Right ventricle myocardium inferior (tissue), 1 donor: ENCODE results near the gene TMEM213. TPM values are rescaled to one million over a fixed set of nuclear protein-coding genes. Genes with fewer than 3 reads are reported as not detected.

ENCODE experiments used
- ATAC-seq: fragments of 200-7000 bp; cut with Tn5 transposase; one replicate; pipeline ENCODE4 v1.9.1; 2020; ENCODE audit warnings: mild to moderate bottlenecking, moderate library complexity
- DNase-seq: peaks from one replicate; pipeline ENCODE4 v3.0.0; 2021; ENCODE audit errors: missing footprints
- intact Hi-C: fragments of 100-400 bp; cut with DNase I; formaldehyde crosslinking; loops from one replicate; pipeline ENCODE4 v1.11.0; 2022
- total RNA-seq: library from RNA; stranded (reverse); fragmentation: NEBNext Ultra II Directional; extraction: Animal tissue kit (Norgen Biotek cat#: 25700); gene quantifications from one replicate; pipeline ENCODE4 v1.2.1, GENCODE V29; 2021
- donor health status: DM: no; HTN: yes; CAD: no; lungs with severe emphysema.

TMEM213 gene
- total RNA-seq, 1 donor from 2014 or later = not detected

DNA sequence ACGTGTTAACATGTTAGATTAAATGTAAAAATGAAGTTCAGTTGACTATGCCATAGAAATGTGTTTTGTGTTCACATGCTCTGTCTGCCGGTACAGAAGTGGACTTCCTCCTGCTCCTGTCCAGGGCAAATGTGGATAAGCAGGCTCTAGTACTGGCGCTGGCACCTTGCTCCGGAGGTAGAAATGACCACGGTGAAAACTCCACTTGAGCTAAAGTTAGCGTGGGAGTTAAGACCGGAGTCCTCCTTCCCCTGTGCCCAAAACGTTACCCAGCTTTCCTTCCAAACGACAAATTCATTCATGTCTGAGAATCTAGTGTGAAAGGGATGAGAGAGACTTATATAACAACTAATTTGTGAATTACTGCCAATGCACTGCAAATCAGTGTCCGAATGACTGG is 35.2 kb downstream of the TMEM213 start:
- intact Hi-C loops = no loop called here
- ATAC-seq = no peak
- no peak for DNase-seq

DNA sequence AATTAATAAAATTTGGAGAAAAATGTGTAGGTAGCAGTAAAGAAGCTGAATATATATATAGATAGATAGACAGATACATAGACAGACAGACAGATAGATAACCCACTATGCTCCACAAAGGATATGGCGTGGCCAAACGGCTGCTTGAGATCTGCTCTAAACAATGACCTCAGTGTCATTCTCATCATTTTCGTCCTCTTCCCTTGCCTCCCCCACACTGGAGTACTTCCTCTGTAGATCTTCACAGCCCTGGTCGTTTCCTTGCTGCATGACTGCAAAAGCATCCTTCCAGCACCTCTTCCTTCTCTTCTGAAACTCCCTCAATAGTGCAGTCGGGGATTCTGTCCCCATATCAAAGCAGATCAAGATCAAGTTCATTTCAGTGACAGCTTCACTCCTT is 35.8 kb downstream of the TMEM213 start:
- intact Hi-C loops = no loop called here
- ATAC-seq = no peak
- DNase-seq = no peak

DNA sequence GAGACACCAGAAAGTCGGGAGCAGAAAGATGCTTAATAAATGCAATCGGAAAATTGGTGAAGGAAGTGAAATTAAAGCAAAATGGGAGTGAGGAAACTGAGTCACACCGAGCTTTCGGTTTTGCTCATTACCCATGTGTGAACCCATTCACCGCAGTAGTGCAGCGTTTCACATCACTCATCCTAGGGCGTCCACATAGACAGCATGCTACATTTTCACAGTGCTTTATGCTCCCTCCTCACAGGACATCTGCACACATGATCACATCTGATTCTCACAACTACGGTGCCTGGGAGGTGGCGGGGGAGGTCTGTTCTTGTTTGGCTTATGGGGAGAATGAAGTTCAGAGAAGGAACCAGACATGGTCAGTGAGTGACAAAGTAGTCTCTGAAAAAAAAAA is 36.8 kb downstream of the TMEM213 start:
- DNase-seq (no peak), ATAC-seq (no peak)
- intact Hi-C loops = no loop called here

DNA sequence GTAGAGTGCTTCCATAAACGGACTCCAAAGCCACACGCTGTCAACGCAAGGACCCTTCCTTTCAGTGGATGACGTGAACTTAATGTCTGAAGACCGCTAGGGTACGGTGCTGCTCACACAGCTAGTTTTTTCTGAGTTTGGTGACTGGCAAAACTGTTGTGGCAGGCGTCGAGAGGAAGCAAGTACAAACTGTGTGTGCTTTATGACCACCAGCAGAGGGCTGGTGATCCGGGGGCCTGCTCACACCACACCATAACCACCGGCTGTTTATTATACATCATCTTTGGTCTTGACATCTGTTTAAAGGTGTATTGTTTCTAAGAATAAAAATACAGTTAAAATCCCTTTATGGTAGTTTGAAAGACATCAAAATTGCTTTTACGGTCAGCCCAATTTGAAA is 37.3 kb downstream of the TMEM213 start:
- no peak for DNase-seq
- no peak for ATAC-seq
- intact Hi-C loops = no loop called here

DNA sequence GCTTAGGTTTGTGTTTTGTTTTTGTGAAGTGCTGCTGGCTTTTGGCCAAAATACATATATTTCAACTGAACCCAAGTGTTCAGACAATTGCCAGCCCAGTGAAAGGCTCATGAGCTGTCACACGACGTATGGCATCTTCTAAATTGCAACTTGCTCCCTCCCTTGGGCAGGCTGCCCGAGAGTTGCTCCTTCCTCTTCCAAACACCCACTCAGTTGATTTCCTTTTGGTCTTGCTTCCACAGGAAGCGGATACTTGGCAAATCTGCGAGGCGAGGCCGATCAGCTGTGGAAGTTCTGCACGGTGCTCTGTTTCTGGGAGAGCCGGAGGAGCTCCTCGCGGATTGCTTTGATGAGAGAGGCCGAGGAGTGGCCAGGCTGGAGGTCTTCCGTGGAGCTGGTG is 39.8 kb downstream of the TMEM213 start:
- DNase-seq = no peak
- ATAC-seq = no peak
- intact Hi-C loops = no loop called here

DNA sequence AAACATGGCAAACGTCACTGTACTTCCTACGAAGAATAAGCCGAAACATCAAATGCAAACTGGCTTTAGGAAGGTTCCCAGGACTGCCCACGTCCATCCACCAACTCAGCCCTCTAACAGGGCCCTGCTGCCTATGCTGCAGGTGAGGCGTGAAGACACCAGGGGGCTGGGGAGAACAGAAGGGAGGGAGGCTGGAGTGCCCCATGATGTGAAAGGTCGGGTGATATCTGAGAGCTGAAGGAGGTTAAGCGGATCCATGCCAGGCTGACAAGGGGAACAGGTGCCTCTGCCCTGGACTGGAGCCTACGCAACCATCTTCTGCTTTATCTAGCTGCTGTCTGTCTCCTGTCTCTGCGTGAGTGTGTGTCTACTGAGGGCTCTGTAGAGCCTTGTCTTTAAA is 40.4 kb downstream of the TMEM213 start:
- intact Hi-C loops = no loop called here

DNA sequence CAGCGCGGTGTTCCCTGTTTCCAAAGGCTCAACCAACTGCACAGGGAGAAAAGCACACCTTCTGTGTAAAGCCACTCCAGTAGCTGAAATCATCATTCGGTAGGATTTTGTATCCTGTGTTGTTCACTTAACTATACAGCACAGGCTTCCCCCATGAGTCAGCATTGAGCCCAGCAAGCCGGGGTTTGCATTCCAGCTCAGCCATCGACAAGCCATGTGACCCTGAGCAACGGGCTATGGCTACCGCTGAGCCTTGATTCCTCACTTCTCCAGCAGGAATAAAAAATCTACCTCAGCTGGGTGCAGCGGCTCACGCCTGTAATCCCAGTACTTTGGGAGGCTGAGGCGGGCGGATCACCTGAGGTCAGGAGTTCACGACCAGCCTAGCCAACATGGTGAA is 44.3 kb downstream of the TMEM213 start:
- DNase-seq (no peak), ATAC-seq (no peak)
- intact Hi-C loops = no loop called here

More for the DNA sequence above, 40.4 kb downstream of the TMEM213 start:
- DNase-seq = no peak
- no peak for ATAC-seq

DNA sequence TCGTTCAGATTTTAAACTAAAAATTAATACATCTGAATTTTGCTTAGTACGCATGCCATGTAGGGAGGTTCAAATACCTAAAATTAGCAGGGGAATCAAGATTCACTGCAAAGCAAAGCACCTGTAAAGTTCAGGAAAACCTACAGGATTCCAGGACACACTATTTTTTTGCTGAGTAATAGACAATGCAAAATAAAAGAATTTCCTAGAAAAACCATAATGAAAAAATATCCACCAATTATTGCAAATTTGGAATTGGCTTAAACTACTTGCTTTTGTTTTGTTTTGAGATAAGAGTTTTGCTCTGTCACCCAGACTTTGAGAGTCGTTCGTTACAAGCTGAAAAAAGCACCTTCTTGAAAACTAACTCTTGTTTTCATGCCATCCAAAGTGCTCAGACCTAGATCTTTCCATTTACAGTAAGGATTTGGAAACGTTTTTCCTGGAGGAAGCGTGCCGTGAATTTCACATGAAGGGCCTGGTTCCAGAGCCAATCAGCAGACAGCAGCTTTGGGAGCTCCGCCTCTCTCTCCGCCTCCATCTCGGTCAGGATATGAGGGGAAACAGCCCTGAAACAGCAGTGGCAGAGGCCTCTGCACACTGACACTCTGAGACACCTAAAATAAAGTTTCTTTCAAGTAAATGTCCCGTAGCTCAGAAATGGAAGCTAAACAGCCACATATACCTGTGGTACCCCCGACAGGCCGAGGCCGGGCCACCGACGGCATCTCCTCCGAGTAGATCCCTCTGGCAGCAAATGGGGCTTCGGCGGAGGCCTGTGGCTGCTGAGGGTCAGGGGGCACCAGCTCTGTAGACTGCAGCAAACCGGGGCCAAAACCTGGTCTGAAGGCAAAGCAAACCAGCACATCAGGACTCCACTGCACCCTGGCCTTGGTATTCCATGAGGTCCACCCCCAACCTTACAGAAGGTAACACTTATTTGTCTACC is 46.1 kb downstream of the TMEM213 start:
- intact Hi-C loops = no loop called here
- ATAC-seq (no peak), DNase-seq (no peak)

DNA sequence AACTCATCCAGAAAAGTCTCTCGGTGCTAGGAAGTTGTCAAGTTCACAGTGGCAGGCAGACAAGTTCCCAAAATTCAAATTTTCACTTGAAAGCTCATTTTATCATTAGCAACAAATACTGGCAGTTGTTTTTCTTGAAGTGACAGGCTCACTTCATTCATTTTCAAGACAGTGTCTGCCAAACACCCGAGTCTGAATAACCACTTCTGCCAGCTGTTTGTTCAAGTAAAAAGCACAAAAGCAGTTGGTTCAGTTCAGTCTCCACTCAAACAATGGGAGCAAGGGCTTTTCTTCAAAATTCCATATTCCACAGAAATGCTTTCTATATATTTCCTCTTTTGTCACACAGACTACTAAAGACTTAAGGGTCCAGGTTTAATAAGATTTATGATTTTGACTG is 47.9 kb downstream of the TMEM213 start:
- DNase-seq = no peak
- ATAC-seq = no peak
- intact Hi-C loops = no loop called here

DNA sequence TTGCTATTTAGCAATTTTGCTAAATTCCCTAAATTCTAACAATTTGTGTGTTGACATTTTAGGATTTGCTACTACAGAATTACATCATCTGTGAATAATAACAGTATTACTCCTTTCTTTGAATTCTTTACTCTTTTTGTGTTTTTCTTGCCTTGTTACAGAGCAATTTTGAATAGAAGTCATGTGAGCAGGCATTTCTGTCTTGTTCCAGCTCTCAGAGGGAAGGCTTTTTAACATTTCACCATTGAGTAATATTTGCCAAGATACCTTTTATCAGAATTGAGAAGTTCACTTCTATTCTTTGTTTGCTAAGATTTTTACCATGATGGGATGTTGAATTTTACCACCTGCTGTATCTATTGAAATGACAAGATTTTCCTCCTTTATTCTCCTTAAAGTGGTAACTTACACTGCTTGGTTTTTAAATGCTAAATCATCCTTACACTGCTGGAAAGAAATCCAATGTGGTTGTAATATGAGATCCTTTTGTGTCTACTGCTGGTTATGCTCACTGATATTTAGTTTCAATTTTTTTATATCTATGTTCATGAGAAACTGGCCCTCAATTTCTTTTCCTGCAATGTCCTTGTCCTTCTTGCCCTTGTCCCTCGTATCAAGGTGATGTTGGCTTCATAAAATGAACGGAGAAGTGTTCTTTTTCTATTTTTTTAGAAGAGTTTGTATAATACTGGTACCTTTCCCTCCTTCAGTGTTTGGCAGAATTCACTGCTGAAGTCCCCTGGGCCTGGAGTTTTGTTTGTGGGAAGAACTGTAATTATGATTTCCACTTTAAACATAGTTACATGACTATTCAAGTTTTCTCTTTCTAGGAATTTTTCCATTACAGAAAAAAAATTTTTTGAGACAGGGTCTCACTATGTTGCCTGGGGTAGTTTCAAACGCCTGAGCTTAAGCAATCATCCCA is 50.5 kb downstream of the TMEM213 start:
- intact Hi-C loops = no loop called here
- ATAC-seq = no peak
- no peak for DNase-seq

DNA sequence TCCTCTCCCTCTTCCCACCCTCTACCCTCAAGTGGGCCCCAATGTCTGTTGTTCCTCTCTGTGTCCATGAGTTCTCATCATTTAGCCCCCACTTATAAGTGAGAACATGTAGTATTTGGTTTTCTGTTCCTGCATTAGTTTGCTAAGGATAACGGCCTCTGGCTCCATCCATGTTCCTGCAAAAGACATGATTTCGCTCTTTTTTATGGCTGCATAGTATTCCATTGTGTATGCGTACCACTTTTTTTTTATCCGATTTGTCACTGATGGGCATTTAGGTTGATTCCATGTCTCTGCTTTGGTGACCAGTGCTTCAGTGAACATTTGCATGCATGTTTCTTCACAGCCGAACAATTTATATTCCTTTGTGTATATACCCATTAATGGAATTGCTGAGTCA is 51.9 kb downstream of the TMEM213 start:
- no peak for ATAC-seq
- intact Hi-C loops = no loop called here

DNA sequence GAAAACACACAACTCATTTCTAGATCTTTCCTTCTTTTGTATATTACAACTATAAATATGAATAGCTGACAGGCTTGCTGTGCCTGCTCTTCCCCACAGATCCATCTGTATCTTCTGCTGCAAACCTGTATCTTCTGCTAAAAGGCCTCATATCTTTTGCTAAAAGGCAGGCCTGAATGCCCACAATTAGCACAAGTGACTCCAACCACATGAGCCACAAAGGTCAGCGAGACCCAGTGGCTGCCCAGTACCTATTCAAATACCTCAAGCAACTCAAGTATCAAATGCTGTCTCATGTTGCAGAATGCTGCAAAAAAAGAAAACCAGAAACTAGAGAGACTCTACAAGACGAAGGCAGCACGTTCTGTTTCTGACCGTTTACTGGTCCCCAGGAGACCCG is 54.7 kb downstream of the TMEM213 start:
- DNase-seq = no peak
- ATAC-seq = no peak
- intact Hi-C loops = no loop called here

More for the DNA sequence above, 51.9 kb downstream of the TMEM213 start:
- DNase-seq = no peak

DNA sequence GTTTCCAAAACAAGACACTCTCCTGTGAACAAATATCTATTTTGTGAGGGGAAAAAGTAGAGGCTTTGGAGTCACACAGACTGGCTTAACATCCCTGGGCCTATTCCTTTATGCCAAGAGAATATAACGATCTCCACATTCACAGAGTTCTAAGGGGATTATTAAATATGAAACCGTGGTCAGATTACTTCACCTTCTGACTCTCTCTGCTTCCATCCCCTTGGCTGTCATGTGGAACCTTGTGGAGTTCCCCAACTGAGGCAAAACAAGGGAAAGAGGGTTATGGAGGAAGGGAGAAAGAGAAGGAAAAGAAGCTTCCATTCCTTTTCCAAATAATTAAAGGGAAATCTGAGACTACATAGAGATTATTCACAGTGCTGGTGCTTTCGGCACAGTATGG is 55.7 kb downstream of the TMEM213 start:
- no peak for ATAC-seq
- intact Hi-C loops = no loop called here
- no peak for DNase-seq

DNA sequence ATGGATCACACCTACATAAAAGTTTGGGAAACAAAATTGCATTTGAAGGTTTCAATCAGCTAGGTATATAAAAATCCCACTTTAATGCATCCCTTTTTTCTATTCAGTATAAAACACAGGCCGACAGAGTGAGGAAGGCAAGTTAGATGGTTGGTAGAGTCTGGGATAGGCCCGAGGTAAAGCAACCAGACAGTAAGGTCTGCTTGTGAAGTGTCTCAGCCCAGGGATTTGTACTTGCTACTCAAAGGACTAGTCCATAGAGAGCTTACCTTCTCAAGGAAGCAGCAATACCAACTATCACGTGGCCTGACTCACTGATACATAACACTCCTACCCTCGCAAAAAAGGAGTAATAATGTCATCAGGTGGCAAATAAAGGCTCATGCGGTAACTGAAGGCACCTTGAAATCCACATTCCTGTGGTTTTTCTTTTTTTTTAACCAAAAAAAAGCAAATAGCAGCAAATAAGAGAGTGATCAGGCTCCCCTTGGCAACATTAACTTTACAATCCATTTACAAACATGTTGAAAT is 56.4 kb downstream of the TMEM213 start:
- intact Hi-C loops = no loop called here
- no peak for ATAC-seq
- no peak for DNase-seq

DNA sequence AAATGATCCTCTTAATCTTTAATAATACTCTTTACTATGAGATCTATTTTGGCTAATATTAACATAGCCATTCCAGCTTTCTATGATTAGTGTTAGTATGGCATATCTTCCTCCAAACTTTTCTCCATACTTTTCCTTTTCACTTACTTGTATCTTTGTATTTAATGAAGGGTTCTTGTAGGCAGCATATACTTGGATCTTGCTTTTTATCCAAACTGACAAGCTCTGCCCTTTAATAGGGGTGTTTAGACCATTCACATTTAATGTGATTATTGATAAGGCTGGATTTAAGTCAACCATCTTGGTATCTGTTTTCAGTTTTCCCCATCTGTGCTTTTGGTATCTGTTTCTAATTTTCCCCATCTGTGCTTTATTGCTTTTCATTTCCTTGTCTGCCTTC is 59.9 kb downstream of the TMEM213 start:
- intact Hi-C loops = no loop called here
- no peak for ATAC-seq
- no peak for DNase-seq

DNA sequence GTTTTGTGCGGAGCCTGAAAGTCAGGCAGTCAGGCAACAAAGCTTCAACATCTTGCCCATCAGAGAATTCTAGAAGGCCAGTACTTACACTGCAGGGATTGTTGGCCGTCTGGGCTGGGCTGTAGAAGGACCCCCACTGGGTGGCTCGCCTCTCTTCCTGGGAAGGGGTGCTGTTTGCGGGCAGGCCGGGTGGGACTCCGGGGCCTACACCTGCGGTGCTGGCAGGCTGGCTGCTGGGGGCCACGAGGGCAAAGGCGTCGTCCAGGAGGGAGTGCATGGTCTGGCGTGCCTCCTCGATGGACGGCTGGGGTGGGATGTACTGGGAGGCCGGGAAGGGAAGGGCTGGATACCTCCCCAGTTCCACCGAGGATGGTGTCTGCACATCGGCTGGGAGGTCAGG is 63.3 kb downstream of the TMEM213 start:
- DNase-seq (no peak), ATAC-seq (no peak)
- intact Hi-C loops = no loop called here

DNA sequence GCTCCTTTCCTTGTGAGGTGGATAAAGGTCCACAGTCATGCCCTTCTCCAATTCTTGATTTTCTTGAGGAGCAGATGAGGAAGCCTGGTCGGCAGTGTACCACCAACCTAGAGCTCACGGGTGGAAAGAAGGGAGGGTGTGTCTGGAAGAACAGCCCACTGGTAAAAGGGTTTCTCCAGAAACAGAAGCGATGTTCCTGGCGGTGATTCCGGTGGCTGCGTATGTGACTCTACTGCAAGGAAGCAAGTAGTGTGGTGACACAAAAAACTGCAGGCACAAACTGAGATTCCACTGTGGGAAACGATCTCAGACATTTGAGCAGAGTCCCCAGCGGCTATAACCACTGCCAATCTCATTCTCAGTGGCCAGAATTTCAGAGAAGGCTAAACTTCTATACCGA is 66.1 kb downstream of the TMEM213 start:
- DNase-seq (no peak), ATAC-seq (no peak)
- intact Hi-C loops = no loop called here

DNA sequence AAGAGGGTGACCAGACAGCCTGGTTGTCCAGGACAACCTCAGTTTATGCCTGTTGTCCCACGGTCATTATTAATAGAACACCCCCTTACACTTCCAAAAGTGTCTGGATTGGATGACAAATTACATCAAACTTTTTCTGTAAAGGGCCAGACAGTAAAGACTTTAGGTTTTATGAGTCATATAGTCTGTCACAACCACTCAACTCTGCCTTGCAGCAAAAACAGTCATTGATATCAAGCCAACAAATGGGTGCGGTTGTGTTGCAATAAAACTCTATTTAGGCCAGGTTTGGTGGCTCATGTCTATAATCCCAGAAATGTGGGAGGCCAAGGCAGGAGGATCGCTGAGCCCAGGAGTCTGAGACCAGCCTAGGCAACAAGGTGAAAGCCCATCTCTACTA is 66.9 kb downstream of the TMEM213 start:
- intact Hi-C loops = no loop called here
- ATAC-seq = no peak
- DNase-seq = no peak

DNA sequence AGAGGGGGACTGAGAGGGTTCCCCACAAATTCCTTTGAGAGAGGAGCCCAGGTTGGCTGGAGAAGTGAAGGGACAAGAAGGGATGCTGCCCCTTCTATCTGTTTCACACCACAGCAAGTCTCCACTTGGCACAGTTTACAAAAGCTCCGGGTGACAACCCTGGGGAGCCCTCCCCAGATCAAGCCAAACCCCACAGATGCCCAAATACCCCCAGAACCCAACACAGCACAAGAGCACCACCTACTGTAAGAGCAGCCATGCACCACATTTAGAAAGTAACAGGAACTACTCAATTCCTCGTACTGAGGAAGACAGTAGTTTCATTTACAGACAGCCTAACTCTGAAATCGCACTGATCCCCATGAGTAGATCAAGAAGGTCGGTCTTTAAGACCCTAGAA is 68.0 kb downstream of the TMEM213 start:
- intact Hi-C loops = no loop called here
- no peak for ATAC-seq
- DNase-seq = no peak

DNA sequence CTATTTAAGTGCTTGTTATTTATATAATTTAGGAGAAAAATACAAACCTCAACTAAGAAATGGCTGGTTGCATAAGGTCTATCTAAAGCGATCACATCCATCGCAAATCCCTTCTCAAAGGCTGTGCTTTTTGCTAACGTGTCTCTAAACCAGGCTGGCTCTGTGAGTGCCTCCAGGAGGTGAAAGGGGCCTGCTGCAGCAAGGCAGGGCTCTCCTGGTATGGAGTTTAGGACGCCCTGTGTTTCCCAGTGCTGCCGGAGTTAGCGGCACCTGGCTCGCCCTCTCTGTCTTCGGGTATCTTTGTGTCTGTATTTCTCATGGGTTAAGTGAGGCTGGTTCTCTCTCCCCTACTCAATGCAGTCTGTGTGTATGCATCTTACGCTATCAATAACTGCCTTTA is 68.6 kb downstream of the TMEM213 start:
- ATAC-seq = no peak

More for the DNA sequence above, 68.6 kb downstream of the TMEM213 start:
- DNase-seq = no peak
- intact Hi-C loops = no loop called here
